Mesothelial cell of epicardium (in vitro differentiated cells): ENCODE results near the gene PLA2G4E. TPM values are rescaled to one million over a fixed set of nuclear protein-coding genes. Genes with fewer than 3 reads are reported as not detected.

Source experiments
- DNase-seq, 2 experiments: peaks; one replicate each; pipeline ENCODE4 v3.0.0; 2021; ENCODE audit warnings: low spot score in 2 of 2; ENCODE audit not compliant: unreplicated experiment in 2 of 2
- H3K27ac Mint-ChIP-seq: 2 replicates; pipeline ENCODE4 v1.8.0; 2021; ENCODE audit warnings: mixed read lengths
- H3K27me3 Mint-ChIP-seq: 2 replicates; pipeline ENCODE4 v1.8.0; 2021; ENCODE audit warnings: low read depth, mixed read lengths
- H3K36me3 Mint-ChIP-seq: 2 replicates; pipeline ENCODE4 v1.8.0; 2021; ENCODE audit warnings: mixed read lengths
- H3K4me1 Mint-ChIP-seq: 2 replicates; pipeline ENCODE4 v1.8.0; 2021; ENCODE audit warnings: mixed read lengths
- H3K4me3 Mint-ChIP-seq: 2 replicates; pipeline ENCODE4 v1.8.0; 2021; ENCODE audit warnings: mild to moderate bottlenecking, moderate library complexity, mixed read lengths
- H3K9me3 Mint-ChIP-seq: 2 replicates; pipeline ENCODE4 v1.8.0; 2021; ENCODE audit warnings: mixed read lengths
- CTCF ChIP-seq: fragments of 200-600 bp; sonication (generic); IDR thresholded peaks from one replicate; pipeline ENCODE4 v1.5.0; 2021; ENCODE audit warnings: antibody characterized with exemption; ENCODE audit not compliant: unreplicated experiment
- total RNA-seq: library from RNA; stranded (reverse); gene quantifications from 3 replicates; pipeline ENCODE4 v1.2.1, GENCODE V29; 2021

Gene PLA2G4E
- total RNA-seq, 1 donor from 2014 or later = not detected

GRCh38 chr15:41980654-41981323 is 40.1 kb downstream of the PLA2G4E start:
- H3K27me3 Mint-ChIP-seq = no peaks in the 10 kb centered on the region
- peaks cover 26% of the 10 kb centered on the region for H3K4me1 Mint-ChIP-seq
- H3K9me3 Mint-ChIP-seq = no peaks in the 10 kb centered on the region
- H3K4me3 Mint-ChIP-seq = no peak overlapping the region
- H3K27ac Mint-ChIP-seq = no peak overlapping the region
- no peak for TF ChIP-seq CTCF
- no peaks in the 10 kb centered on the region for H3K36me3 Mint-ChIP-seq
- no peak for DNase-seq

- no peak for DNase-seq
- peaks cover 26% of the 10 kb centered on the region for H3K4me1 Mint-ChIP-seq
- H3K36me3 Mint-ChIP-seq = no peaks in the 10 kb centered on the region
- peak overlapping the region; percentile 79 for H3K27ac Mint-ChIP-seq
- H3K27me3 Mint-ChIP-seq = no peaks in the 10 kb centered on the region
- H3K9me3 Mint-ChIP-seq = no peaks in the 10 kb centered on the region
- no peak for TF ChIP-seq CTCF
- no peak overlapping the region for H3K4me3 Mint-ChIP-seq
Observed at GRCh38 chr15:41979493-41980266, 41.2 kb downstream of the PLA2G4E start.

- no peak for DNase-seq
Observed at GRCh38 chr15:41978534-41978933, 42.3 kb downstream of the PLA2G4E start.

GRCh38 chr15:41977757-41978383 is 43.0 kb downstream of the PLA2G4E start:
- Mint-ChIP-seq H3K27me3 (no peaks in the 10 kb centered on the region), H3K27ac (no peak overlapping the region), H3K9me3 (no peaks in the 10 kb centered on the region), H3K4me1 (peaks cover 26% of the 10 kb centered on the region), H3K36me3 (no peaks in the 10 kb centered on the region), H3K4me3 (no peak overlapping the region)
- no peak for DNase-seq
- no peak for TF ChIP-seq CTCF

More at GRCh38 chr15:41978534-41978933, 42.3 kb downstream of the PLA2G4E start:
- peaks cover 26% of the 10 kb centered on the region for H3K4me1 Mint-ChIP-seq
- H3K27ac Mint-ChIP-seq = no peak overlapping the region
- no peak overlapping the region for H3K4me3 Mint-ChIP-seq
- H3K27me3 Mint-ChIP-seq = no peaks in the 10 kb centered on the region
- TF ChIP-seq CTCF = no peak
- H3K36me3 Mint-ChIP-seq = no peaks in the 10 kb centered on the region
- H3K9me3 Mint-ChIP-seq = no peaks in the 10 kb centered on the region

- H3K9me3 Mint-ChIP-seq = no peaks in the 10 kb centered on the region
- H3K36me3 Mint-ChIP-seq = no peaks in the 10 kb centered on the region
- DNase-seq = no peak
- no peak for TF ChIP-seq CTCF
- H3K4me3 Mint-ChIP-seq = no peak overlapping the region
- no peak overlapping the region for H3K27ac Mint-ChIP-seq
- no peaks in the 10 kb centered on the region for H3K27me3 Mint-ChIP-seq
- peaks cover 26% of the 10 kb centered on the region for H3K4me1 Mint-ChIP-seq
Observed at GRCh38 chr15:41975669-41976068, 45.2 kb downstream of the PLA2G4E start.
